Rectal smooth muscle tissue (tissue), 1 donor: ENCODE data around the gene TIMM29.

ENCODE experiments used
- H3K27ac ChIP-seq: one replicate; pipeline ENCODE4 v1.7.0; 2013; ENCODE audit warnings: low read depth, low read length, inconsistent platforms
- H3K27me3 ChIP-seq: one replicate; pipeline ENCODE4 v1.7.0; 2013; ENCODE audit warnings: low read length; ENCODE audit not compliant: control insufficient read depth, insufficient read depth
- H3K36me3 ChIP-seq: one replicate; pipeline ENCODE4 v1.7.0; 2013; ENCODE audit warnings: low read length; ENCODE audit not compliant: control insufficient read depth, insufficient read depth
- H3K4me1 ChIP-seq: one replicate; pipeline ENCODE4 v1.7.0; 2013; ENCODE audit warnings: low read length; ENCODE audit not compliant: control insufficient read depth, insufficient read depth
- H3K4me3 ChIP-seq: one replicate; pipeline ENCODE4 v1.7.0; 2013; ENCODE audit warnings: low read length
- H3K9ac ChIP-seq: one replicate; pipeline ENCODE4 v1.7.0; 2013; ENCODE audit warnings: low read length

The TIMM29 gene

GRCh38 chr19:10916602-10917001 lies 12.0 kb upstream of the TIMM29 start:
- no peaks in the 10 kb centered on the region for H3K4me1 ChIP-seq
- H3K27me3 ChIP-seq = no peaks in the 10 kb centered on the region
- H3K27ac ChIP-seq = no peak overlapping the region
- H3K36me3 ChIP-seq = peaks cover 30% of the 10 kb centered on the region
- no peak overlapping the region for H3K9ac ChIP-seq
- no peak overlapping the region for H3K4me3 ChIP-seq

- Histone ChIP-seq H3K27me3 (no peaks in the 10 kb centered on the region), H3K27ac (no peak overlapping the region), H3K4me3 (no peak overlapping the region), H3K9ac (no peak overlapping the region), H3K4me1 (no peaks in the 10 kb centered on the region), H3K36me3 (peaks cover 29% of the 10 kb centered on the region)
Measured at GRCh38 chr19:10918359-10918758, 10.3 kb upstream of the TIMM29 start.

- no peak overlapping the region for H3K27ac ChIP-seq
- no peaks in the 10 kb centered on the region for H3K4me1 ChIP-seq
- no peaks in the 10 kb centered on the region for H3K27me3 ChIP-seq
- H3K4me3 ChIP-seq = no peak overlapping the region
- H3K36me3 ChIP-seq = peaks cover 38% of the 10 kb centered on the region
- H3K9ac ChIP-seq = no peak overlapping the region
Measured at GRCh38 chr19:10919352-10920287, 9.0 kb upstream of the TIMM29 start.

DNA sequence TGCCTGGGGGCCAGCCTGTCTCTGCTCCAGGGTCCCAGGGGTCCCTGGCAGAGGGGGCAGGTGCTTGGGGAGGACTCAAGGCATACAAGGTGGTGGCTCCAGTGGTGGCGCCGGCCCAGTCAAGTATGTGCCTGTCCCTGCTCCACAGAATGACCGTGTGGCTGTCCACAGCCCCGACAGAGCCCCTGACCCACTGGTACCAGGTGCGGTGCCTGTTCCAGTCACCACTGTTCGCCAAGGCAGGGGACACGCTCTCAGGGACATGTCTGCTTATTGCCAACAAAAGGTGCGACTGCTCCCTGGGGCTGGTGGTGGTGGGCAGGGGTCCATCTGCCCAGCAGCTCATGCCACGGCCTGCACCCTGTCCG lies 8.3 kb upstream of the TIMM29 start:
- Histone ChIP-seq H3K27ac (no peak overlapping the region), H3K4me3 (no peak overlapping the region), H3K27me3 (no peaks in the 10 kb centered on the region), H3K36me3 (peaks cover 36% of the 10 kb centered on the region), H3K9ac (no peak overlapping the region), H3K4me1 (no peaks in the 10 kb centered on the region)

- Histone ChIP-seq H3K27me3 (no peaks in the 10 kb centered on the region), H3K36me3 (peaks cover 40% of the 10 kb centered on the region), H3K4me1 (no peaks in the 10 kb centered on the region), H3K4me3 (no peak overlapping the region), H3K27ac (no peak overlapping the region), H3K9ac (no peak overlapping the region)
Measured at GRCh38 chr19:10920781-10921180, 7.8 kb upstream of the TIMM29 start.

DNA sequence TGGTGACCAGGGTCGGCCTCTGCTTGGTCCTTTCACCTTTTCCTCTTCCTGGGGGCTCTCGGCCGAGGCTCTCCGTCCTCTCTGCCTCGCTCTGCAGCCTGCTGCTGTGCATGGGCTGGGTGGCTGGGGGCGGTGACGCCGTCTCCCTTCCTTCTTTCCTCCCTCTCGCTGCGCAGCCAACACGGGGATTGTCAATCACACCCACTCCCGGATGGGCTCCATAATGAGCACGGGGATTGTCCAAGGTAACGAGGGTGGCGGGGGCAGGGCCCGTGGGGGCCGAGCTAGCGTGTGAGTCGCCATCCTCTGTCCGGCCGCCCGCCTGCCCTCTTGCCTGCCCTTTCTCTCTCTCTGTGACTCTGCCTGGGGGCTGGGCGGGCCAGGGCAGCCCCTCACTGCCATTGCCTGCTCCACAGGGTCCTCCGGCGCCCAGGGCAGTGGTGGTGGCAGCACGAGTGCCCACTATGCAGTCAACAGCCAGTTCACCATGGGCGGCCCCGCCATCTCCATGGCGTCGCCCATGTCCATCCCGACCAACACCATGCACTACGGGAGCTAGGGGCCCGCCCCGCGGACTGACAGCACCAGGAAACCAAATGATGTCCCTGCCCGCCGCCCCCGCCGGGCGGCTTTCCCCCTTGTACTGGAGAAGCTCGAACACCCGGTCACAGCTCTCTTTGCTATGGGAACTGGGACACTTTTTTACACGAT lies 7.3 kb upstream of the TIMM29 start:
- Histone ChIP-seq H3K4me3 (no peak overlapping the region), H3K27me3 (no peaks in the 10 kb centered on the region), H3K9ac (no peak overlapping the region), H3K36me3 (peaks cover 38% of the 10 kb centered on the region), H3K27ac (no peak overlapping the region), H3K4me1 (no peaks in the 10 kb centered on the region)

DNA sequence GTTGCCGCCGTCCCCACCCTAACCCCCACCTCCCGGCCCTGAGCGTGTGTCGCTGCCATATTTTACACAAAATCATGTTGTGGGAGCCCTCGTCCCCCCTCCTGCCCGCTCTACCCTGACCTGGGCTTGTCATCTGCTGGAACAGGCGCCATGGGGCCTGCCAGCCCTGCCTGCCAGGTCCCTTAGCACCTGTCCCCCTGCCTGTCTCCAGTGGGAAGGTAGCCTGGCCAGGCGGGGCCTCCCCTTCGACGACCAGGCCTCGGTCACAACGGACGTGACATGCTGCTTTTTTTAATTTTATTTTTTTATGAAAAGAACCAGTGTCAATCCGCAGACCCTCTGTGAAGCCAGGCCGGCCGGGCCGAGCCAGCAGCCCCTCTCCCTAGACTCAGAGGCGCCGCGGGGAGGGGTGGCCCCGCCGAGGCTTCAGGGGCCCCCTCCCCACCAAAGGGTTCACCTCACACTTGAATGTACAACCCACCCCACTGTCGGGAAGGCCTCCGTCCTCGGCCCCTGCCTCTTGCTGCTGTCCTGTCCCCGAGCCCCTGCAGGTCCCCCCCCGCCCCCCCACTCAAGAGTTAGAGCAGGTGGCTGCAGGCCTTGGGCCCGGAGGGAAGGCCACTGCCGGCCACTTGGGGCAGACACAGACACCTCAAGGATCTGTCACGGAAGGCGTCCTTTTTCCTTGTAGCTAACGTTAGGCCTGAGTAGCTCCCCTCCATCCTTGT lies 6.5 kb upstream of the TIMM29 start:
- no peaks in the 10 kb centered on the region for H3K4me1 ChIP-seq
- H3K27ac ChIP-seq = no peak overlapping the region
- H3K27me3 ChIP-seq = no peaks in the 10 kb centered on the region
- H3K4me3 ChIP-seq = no peak overlapping the region
- H3K36me3 ChIP-seq = peaks cover 36% of the 10 kb centered on the region
- no peak overlapping the region for H3K9ac ChIP-seq

DNA sequence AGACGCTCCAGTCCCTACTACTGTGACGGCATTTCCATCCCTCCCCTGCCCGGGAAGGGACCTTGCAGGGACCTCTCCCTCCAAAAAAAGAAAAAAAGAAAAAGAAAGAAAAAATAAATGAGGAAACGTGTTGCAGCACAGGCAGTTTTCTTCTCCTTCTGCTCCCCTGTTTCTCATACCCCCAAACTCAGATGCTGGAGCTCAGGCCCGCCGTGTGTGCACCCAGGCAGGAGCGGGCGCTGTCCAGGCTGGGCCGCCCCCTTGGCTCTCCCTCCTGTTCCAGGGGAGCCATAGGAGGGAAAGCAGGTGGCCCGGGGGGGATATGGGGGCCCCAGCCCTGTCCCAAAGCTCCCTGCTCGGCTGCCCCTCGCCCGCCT lies 6.0 kb upstream of the TIMM29 start:
- Histone ChIP-seq H3K9ac (no peak overlapping the region), H3K27me3 (no peaks in the 10 kb centered on the region), H3K4me1 (peaks cover under 1% of the 10 kb centered on the region), H3K4me3 (no peak overlapping the region), H3K27ac (no peak overlapping the region), H3K36me3 (peaks cover 36% of the 10 kb centered on the region)

GRCh38 chr19:10923260-10924112 lies 5.1 kb upstream of the TIMM29 start:
- H3K36me3 ChIP-seq = peaks cover 36% of the 10 kb centered on the region

GRCh38 chr19:10924597-10924996 lies 4.0 kb upstream of the TIMM29 start:
- peaks cover 9% of the 10 kb centered on the region for H3K4me1 ChIP-seq
- H3K4me3 ChIP-seq = no peak overlapping the region
- H3K36me3 ChIP-seq = peaks cover 32% of the 10 kb centered on the region
- no peaks in the 10 kb centered on the region for H3K27me3 ChIP-seq
- H3K9ac ChIP-seq = no peak overlapping the region
- H3K27ac ChIP-seq = no peak overlapping the region

More at GRCh38 chr19:10923260-10924112, 5.1 kb upstream of the TIMM29 start:
- peaks cover 4% of the 10 kb centered on the region for H3K4me1 ChIP-seq
- H3K9ac ChIP-seq = no peak overlapping the region
- H3K27ac ChIP-seq = no peak overlapping the region
- H3K27me3 ChIP-seq = no peaks in the 10 kb centered on the region
- H3K4me3 ChIP-seq = no peak overlapping the region

- Histone ChIP-seq H3K9ac (peak overlapping the region; percentile 8), H3K27ac (peak overlapping the region; percentile 79), H3K4me1 (peaks cover 12% of the 10 kb centered on the region), H3K36me3 (peaks cover 18% of the 10 kb centered on the region), H3K27me3 (no peaks in the 10 kb centered on the region), H3K4me3 (peak overlapping the region; percentile 93)
Measured at GRCh38 chr19:10927730-10928562, 665 bp upstream of the TIMM29 start.
